Mesenchymal stem cell (in vitro differentiated cells and primary cell): Measurements from ENCODE around the gene MIPEP.

Experiments used
- DNase-seq: peaks from one replicate; pipeline ENCODE4 v3.0.0-alpha.2; 2013
- H2AFZ ChIP-seq: one replicate; pipeline ENCODE4 v1.6.1; 2013; ENCODE audit warnings: low read depth, mild to moderate bottlenecking, control low read depth, inconsistent platforms, low read length, moderate library complexity
- H2AK5ac ChIP-seq: 2 replicates; pipeline ENCODE4 v1.6.1; 2013; ENCODE audit warnings: low read length, moderate library complexity, mild to moderate bottlenecking, inconsistent platforms; ENCODE audit not compliant: severe bottlenecking
- H2BK120ac ChIP-seq: one replicate; pipeline ENCODE4 v1.6.1; 2013; ENCODE audit warnings: low read depth, mild to moderate bottlenecking, inconsistent platforms, low read length, moderate library complexity
- H2BK12ac ChIP-seq, 2 experiments: one replicate each; pipeline ENCODE4 v1.6.1; 2013; ENCODE audit warnings: inconsistent platforms in 2 of 2, low read length in 2 of 2, mild to moderate bottlenecking in 2 of 2, moderate library complexity in 2 of 2, control low read depth in 1 of 2
- H2BK15ac ChIP-seq: one replicate; pipeline ENCODE4 v1.6.1; 2013; ENCODE audit warnings: mild to moderate bottlenecking, low read depth, inconsistent platforms; ENCODE audit not compliant: poor library complexity, severe bottlenecking
- H2BK5ac ChIP-seq: 2 replicates; pipeline ENCODE4 v1.6.1; 2013; ENCODE audit warnings: low read depth, mild to moderate bottlenecking, low read length, control low read depth, inconsistent platforms; ENCODE audit not compliant: poor library complexity, severe bottlenecking
- H3K14ac ChIP-seq, 2 experiments: one replicate each; pipeline ENCODE4 v1.6.1; 2013; ENCODE audit warnings: inconsistent platforms in 2 of 2, low read length in 2 of 2, control low read depth in 1 of 2, mild to moderate bottlenecking in 1 of 2, moderate library complexity in 1 of 2
- H3K18ac ChIP-seq, 2 experiments: one replicate each; pipeline ENCODE4 v1.6.1; 2013; ENCODE audit warnings: inconsistent platforms in 2 of 2, low read length in 2 of 2, control low read depth in 1 of 2, low read depth in 1 of 2, mild to moderate bottlenecking in 1 of 2
- H3K23ac ChIP-seq, 2 experiments: one replicate each; pipeline ENCODE4 v1.6.1; 2013; ENCODE audit warnings: inconsistent platforms in 2 of 2, low read length in 2 of 2, mild to moderate bottlenecking in 2 of 2, moderate library complexity in 2 of 2, control low read depth in 1 of 2
- H3K27ac ChIP-seq: 2 replicates; pipeline ENCODE4 v1.5.1; 2013; ENCODE audit warnings: mild to moderate bottlenecking, moderate library complexity, low read length, control low read depth, inconsistent platforms; ENCODE audit not compliant: poor library complexity, severe bottlenecking
- H3K27me3 ChIP-seq, 2 experiments: 2 replicates each; pipeline versions ENCODE4 v1.6.1 to v1.7.0; 2013; ENCODE audit warnings: low read length in 2 of 2, mild to moderate bottlenecking in 2 of 2, moderate library complexity in 2 of 2, control low read depth in 1 of 2, inconsistent platforms in 1 of 2; ENCODE audit not compliant: control insufficient read depth in 1 of 2, insufficient read depth in 1 of 2
- H3K36me3 ChIP-seq, 2 experiments: 2 replicates each; pipeline versions ENCODE4 v1.6.1 to v1.7.0; 2013; ENCODE audit warnings: low read length in 2 of 2, control low read depth in 1 of 2, inconsistent platforms in 1 of 2, low read depth in 1 of 2, mild to moderate bottlenecking in 1 of 2; ENCODE audit not compliant: insufficient read depth in 2 of 2, control insufficient read depth in 1 of 2
- H3K4ac ChIP-seq, 2 experiments: one replicate each; pipeline ENCODE4 v1.6.1; 2013; ENCODE audit warnings: inconsistent platforms in 2 of 2, low read length in 2 of 2, mild to moderate bottlenecking in 2 of 2, moderate library complexity in 2 of 2, control low read depth in 1 of 2, low read depth in 1 of 2
- H3K4me1 ChIP-seq: 2 replicates; pipeline ENCODE4 v1.6.1; 2013; ENCODE audit warnings: low read depth, low read length, control low read depth; ENCODE audit not compliant: control insufficient read depth, insufficient read depth
- H3K4me2 ChIP-seq: 2 replicates; pipeline ENCODE4 v1.6.1; 2013; ENCODE audit warnings: low read length, mild to moderate bottlenecking, inconsistent platforms; ENCODE audit not compliant: poor library complexity, severe bottlenecking
- H3K4me3 ChIP-seq, 2 experiments: 2 replicates each; pipeline versions ENCODE4 v1.5.1 to v1.7.0; 2013; ENCODE audit warnings: low read length in 2 of 2, mild to moderate bottlenecking in 2 of 2, control low read depth in 1 of 2, low read depth in 1 of 2; ENCODE audit not compliant: insufficient read depth in 1 of 2
- H3K79me1 ChIP-seq: replicated peaks from 2 replicates; pipeline ENCODE4 v1.6.1; 2013; ENCODE audit warnings: mild to moderate bottlenecking, control low read depth, low read length, inconsistent platforms; ENCODE audit not compliant: poor library complexity, severe bottlenecking
- H3K9ac ChIP-seq: 2 replicates; pipeline ENCODE4 v1.7.0; 2013; ENCODE audit warnings: mild to moderate bottlenecking, low read length, moderate library complexity
- H3K9me3 ChIP-seq: 2 replicates; pipeline ENCODE4 v1.7.0; 2013; ENCODE audit warnings: mild to moderate bottlenecking, low read length; ENCODE audit not compliant: control insufficient read depth
- H4K8ac ChIP-seq: one replicate; pipeline ENCODE4 v1.6.1; 2013; ENCODE audit warnings: inconsistent platforms, mild to moderate bottlenecking, low read length, moderate library complexity
- H4K91ac ChIP-seq: one replicate; pipeline ENCODE4 v1.6.1; 2013; ENCODE audit warnings: mild to moderate bottlenecking, low read length, inconsistent platforms
- WGBS: methylation state at CpG from one replicate; pipeline ENCODE4 v1.1.7; 2013; ENCODE audit warnings: mixed read lengths; 5-methylcytosine and 5-hydroxymethylcytosine counted together

MIPEP gene

DNA sequence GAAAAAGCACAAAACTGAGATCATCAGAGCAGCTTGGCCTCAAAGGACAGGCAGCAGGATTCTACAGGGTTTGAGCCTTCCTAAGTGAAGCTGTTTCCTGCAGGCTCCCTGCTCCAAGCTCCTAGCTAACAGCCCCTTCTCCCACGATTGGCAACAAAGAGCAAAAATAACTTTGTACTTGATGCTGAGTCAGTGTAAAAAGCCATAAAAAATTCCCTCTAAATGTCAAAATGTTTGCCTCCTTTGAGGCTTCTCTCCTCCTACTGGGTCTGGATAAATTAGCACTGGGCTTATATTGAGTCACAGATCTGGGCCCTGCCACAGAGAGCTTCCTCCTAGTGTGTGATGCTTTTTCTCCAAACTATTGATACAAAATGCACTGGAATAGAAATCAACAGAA lies 165.7 kb downstream of the MIPEP start:
- Histone ChIP-seq H4K91ac (no peak overlapping the region), H3K9ac (peak overlapping the region; percentile 66), H3K4me1 (peaks cover 6% of the 10 kb centered on the region), H2BK120ac (no peak overlapping the region), H3K27ac (peak overlapping the region; percentile 46), H3K36me3 (peaks cover 0 to 1% of the 10 kb centered on the region in 2 experiments), H2BK15ac (no peak overlapping the region), H3K4me3 (no peak overlapping the region), H3K4ac (no peak overlapping the region), H3K18ac (no peak overlapping the region), H3K14ac (no peak overlapping the region), H2BK12ac (no peak overlapping the region), H2AFZ (no peak overlapping the region), H2BK5ac (no peak overlapping the region), H3K4me2 (no peak overlapping the region), H3K23ac (no peak overlapping the region), H4K8ac (no peak overlapping the region), H3K79me1 (no peaks in the 10 kb centered on the region), H2AK5ac (no peak overlapping the region), H3K9me3 (no peaks in the 10 kb centered on the region), H3K27me3 (no peaks in the 10 kb centered on the region)
- WGBS, result 0% methylated on average over 1 of the region's 1 CpG
- peak; percentile 52 for DNase-seq

- Histone ChIP-seq H3K18ac (no peak overlapping the region), H3K4ac (no peak overlapping the region), H2BK12ac (no peak overlapping the region), H2BK15ac (no peak overlapping the region), H3K79me1 (no peaks in the 10 kb centered on the region), H2BK5ac (no peak overlapping the region), H3K23ac (no peak overlapping the region), H2AFZ (no peak overlapping the region), H3K14ac (no peak overlapping the region), H3K36me3 (no peaks in the 10 kb centered on the region), H3K9me3 (no peaks in the 10 kb centered on the region), H3K4me2 (no peak overlapping the region), H3K4me3 (no peak overlapping the region), H3K9ac (peak overlapping the region; percentile 66), H4K91ac (peak overlapping the region; percentile 11), H3K4me1 (peaks cover 6% of the 10 kb centered on the region), H2BK120ac (no peak overlapping the region), H4K8ac (no peak overlapping the region), H3K27me3 (no peaks in the 10 kb centered on the region), H2AK5ac (peak overlapping the region; percentile 68), H3K27ac (no peak overlapping the region)
- no peak for DNase-seq
- 93% methylated on average over 5 of the region's 6 CpGs for WGBS
Observed at GRCh38 chr13:23722726-23723453, 166.3 kb downstream of the MIPEP start.

GRCh38 chr13:23718996-23719395 lies 170.2 kb downstream of the MIPEP start:
- Histone ChIP-seq H2BK12ac (no peak overlapping the region), H3K9me3 (no peaks in the 10 kb centered on the region), H3K4me3 (no peak overlapping the region), H3K4me2 (no peak overlapping the region), H4K8ac (no peak overlapping the region), H3K36me3 (no peaks in the 10 kb centered on the region), H3K18ac (no peak overlapping the region), H2BK120ac (no peak overlapping the region), H2AK5ac (no peak overlapping the region), H3K23ac (no peak overlapping the region), H4K91ac (no peak overlapping the region), H2AFZ (no peak overlapping the region), H3K9ac (no peak overlapping the region), H3K27ac (no peak overlapping the region), H3K14ac (no peak overlapping the region), H2BK15ac (no peak overlapping the region), H3K79me1 (no peaks in the 10 kb centered on the region), H3K4ac (no peak overlapping the region), H3K4me1 (peaks cover 6% of the 10 kb centered on the region), H3K27me3 (peaks cover 0 to 8% of the 10 kb centered on the region in 2 experiments), H2BK5ac (no peak overlapping the region)
- WGBS, result 53% methylated on average over 1 of the region's 2 CpGs
- no peak for DNase-seq

DNA sequence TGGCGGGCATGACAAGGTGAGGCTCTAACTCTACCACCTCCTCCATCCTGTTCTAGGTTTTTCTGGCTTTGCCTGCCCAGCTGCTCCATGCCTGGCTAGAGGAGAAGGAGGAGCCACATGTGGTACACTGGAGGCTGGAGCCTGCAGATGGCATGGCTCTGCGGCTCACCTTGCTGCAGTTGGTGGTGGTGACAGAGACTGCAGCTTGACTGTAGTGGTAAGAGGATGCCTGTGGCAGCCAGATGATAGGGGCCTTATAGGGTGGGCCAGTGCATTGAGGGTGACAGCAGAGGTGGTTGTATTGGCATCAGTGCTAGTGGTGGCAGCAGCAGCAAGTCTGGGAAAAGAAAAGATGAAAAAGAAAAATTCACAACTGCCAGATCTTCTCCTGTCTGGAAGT lies 172.8 kb downstream of the MIPEP start:
- Histone ChIP-seq H2BK5ac (no peak overlapping the region), H3K4ac (no peak overlapping the region), H3K14ac (no peak overlapping the region), H3K23ac (no peak overlapping the region), H2AK5ac (no peak overlapping the region), H4K8ac (no peak overlapping the region), H3K18ac (no peak overlapping the region), H2BK15ac (no peak overlapping the region), H3K9ac (no peak overlapping the region), H3K27ac (no peak overlapping the region), H3K79me1 (no peaks in the 10 kb centered on the region), H2BK12ac (no peak overlapping the region), H2BK120ac (no peak overlapping the region), H3K4me2 (no peak overlapping the region), H3K9me3 (no peaks in the 10 kb centered on the region), H3K27me3 (peaks cover 0 to 8% of the 10 kb centered on the region in 2 experiments), H3K36me3 (no peaks in the 10 kb centered on the region), H3K4me3 (no peak overlapping the region), H3K4me1 (peaks cover 4% of the 10 kb centered on the region), H4K91ac (no peak overlapping the region), H2AFZ (no peak overlapping the region)
- 97% methylated on average over 2 of the region's 2 CpGs for WGBS
- no peak for DNase-seq
